HG03175 (cell line): ENCODE data around the gene GBP3.
"Not testable (repeated sequence)": the region's sequence is repeated elsewhere in the genome, so short reads cannot be mapped to it uniquely, and the experiment has no call there.

Experiments
- ATAC-seq: cut with Tn5 transposase; IDR thresholded peaks from one replicate; pipeline ENCODE4 v1.9.1; 2021; ENCODE audit warnings: mild to moderate bottlenecking, moderate library complexity; ENCODE audit not compliant: unreplicated experiment

The GBP3 gene, protein sequence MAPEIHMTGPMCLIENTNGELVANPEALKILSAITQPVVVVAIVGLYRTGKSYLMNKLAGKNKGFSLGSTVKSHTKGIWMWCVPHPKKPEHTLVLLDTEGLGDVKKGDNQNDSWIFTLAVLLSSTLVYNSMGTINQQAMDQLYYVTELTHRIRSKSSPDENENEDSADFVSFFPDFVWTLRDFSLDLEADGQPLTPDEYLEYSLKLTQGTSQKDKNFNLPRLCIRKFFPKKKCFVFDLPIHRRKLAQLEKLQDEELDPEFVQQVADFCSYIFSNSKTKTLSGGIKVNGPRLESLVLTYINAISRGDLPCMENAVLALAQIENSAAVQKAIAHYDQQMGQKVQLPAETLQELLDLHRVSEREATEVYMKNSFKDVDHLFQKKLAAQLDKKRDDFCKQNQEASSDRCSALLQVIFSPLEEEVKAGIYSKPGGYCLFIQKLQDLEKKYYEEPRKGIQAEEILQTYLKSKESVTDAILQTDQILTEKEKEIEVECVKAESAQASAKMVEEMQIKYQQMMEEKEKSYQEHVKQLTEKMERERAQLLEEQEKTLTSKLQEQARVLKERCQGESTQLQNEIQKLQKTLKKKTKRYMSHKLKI

DNA sequence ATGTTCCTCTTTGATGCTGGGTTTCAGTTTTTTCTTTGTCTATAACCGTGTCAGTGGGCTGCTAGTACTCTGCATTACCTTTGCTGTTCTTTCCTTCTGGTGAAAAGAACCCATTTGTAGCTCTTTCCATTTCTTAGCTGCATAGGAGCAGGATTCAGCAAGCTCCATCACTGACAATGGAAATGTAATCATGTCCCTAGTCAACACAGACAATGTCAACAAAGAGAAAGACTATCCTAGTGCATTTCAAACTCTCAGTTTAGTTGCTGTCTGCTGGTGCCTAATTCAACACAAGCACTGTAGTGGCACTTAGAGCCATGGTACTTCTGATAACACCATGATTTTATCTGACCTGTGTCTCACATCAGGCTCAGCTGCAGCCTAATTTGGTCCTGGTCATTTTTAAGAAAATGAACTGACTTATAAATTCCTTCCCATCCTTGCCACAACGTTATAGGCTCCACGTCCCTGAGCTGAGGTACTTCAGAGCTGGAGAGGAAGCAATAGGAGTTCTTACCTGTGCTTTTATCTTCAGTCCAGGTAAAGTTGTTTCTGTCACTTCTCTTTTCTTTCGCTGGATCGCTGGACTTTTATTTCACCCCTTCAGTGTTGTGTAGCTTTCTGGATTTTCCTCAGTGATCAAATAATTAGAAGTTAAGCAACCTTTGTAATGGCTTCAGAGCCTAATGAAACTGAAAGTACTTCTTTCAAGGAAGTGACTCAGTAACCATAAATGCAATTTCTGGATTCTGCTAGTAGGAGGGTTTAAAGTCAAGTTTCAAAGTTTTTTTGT, at the start of gene GBP3:
Gene GBP3 (minus strand): TSS at position 700 of the 793 bp plus-strand sequence. CDS start 2,145 bp downstream, outside the sequence.
- ATAC-seq = peak; percentile 85

DNA sequence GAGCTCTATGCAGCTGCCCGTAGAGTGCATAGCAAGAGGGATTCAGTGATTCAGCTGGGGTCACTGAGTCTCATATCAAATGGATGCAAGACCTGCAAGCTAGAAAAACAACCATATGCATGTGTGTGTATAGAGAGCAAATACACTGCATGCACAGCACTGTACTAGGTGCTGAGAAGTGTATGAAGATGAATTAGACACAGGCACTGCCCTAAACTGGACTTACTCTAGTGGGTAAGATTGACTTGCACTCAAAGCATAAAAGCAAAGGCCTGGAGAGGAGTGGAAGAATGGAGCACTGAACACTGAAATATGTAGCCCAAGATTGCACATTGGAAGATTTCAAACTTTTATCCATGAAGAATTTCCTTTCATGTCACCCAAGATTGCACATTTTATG, 47.8 kb upstream of the GBP3 start:
- no peak for ATAC-seq

DNA sequence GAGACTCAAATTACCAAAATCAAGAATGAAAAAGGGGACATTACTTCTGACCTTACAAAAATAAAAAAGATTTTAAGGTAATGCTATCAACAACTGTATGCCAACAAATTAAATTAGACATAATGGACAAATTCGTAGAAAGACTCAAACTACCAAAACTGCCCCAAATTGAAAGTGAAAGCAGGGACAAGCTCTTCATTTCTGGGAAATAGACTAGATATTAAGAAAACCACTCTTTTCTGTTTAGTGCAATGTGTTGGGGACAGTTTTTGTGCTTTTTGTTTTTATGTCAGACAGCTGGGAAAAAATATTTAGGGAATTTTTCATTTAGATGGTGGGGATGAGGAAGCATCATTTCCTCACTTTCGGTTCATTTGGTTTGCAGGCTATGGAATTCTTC, 47.3 kb upstream of the GBP3 start:
- no peak for ATAC-seq

DNA sequence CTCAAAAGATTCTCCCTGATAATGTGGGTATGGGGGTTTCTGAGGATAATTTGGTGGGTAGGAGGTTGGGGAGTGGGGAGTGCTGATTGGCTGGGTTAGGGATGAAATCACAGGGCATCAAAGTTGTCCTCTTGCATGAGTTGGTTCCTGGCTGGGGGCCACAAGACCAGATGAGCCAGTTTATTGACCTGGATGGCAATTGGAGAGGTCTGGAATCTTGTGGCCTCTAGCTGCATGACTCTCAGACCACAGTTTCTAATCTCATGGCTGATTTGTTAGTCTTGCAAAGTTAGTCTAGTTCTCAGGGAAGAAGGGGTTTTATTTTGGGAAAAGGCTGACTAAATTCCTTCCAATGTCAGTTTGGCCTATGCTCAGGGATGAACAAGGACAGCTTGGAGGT, 45.6 kb upstream of the GBP3 start:
- no peak for ATAC-seq

DNA sequence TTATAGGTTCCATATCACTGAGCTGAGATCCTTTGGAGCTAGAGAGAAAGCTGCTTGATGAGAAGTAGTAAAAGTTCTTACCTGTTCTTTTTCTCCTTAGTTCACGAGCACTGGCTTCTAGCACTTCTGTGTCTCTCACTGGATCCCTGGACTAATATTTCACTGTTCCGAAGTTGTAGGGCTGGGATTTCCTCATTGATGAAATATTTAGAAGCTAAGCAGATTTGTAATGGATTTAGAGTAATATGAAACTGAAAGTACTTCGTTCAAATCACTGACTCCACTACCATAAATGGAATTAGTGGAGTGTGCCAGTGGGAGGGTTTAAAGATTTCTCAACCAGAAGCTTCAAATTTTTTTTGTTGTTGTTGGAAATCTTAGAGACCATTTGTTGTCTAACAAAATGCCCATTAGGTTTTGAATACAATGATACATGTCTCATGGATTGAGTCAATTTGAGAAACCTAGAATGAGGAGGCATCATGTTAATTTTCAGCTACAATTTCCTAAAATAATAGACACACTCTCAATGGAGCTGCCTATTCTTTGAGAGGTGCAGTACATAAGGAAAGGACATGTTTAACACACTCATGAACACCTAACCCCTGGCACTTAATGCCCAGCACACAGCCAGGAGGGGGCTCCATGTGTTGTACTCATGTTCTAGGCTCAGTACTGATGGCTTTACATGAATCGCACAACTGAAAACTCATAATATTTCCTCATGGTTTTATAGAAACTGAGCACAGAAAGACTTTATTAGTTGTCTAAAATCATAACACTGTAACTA, 42.6 kb upstream of the GBP3 start, which contains the start of gene GBP1:
Gene GBP1 (minus strand): TSS at position 130 of the 790 bp plus-strand sequence. CDS start 1,974 bp downstream, outside the sequence.
- ATAC-seq = peak; percentile 59

DNA sequence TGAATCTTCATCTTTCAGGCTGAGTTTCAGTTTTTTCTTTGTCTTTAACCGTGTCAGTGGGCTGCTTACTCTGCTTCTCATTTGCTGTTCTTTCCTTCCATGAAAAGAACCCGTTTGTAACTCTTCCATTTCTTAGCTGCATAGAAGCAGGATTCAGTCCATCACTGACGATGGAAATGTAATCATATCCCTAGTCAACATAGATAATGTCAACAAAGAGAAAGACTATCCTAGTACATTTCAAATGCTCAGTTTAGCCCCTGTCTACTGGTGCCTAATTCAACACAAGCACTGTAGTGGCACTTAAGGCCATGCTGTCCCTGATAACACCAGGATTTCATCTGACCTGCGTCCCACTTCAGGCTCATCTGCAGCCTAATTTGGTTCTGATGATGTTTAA, 42.0 kb upstream of the GBP3 start:
- ATAC-seq = peak; percentile 53

DNA sequence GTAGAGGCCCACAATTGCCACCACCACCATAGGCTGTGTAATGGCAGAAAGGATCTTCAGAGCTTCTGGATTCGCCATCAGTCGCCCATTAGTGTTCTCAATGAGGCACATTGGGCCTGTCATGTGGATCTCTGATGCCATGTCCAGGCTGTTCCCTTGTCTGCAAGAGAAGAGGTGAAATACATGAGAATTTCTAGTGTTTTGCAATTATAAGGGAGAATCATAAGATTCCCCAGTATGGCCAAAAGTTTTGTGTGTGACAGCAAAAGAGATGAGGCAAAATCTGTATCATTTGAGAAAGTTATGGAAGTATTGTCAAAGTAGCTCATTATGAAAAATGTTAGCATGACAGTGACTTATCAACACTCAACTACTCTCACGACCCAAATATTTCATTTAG, 40.4 kb upstream of the GBP3 start:
- no peak for ATAC-seq

DNA sequence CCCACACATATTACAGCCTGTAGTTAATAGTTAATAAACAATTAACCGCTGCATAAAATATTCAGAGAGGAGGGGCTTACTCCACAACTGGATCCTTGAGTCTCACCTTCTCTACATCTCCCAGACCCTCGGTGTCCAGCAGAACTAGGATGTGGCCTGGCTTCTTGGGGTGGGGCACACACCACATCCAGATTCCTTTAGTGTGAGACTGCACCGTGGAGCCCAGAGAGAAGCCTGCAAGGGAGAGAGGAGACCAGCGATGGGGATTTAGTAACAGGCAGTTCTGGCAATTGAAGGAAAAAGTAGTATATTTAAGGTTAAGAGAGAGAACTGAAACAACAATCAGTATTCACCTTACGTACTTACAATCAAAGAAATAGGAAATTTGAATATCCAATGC, 37.4 kb upstream of the GBP3 start:
- no peak for ATAC-seq

DNA sequence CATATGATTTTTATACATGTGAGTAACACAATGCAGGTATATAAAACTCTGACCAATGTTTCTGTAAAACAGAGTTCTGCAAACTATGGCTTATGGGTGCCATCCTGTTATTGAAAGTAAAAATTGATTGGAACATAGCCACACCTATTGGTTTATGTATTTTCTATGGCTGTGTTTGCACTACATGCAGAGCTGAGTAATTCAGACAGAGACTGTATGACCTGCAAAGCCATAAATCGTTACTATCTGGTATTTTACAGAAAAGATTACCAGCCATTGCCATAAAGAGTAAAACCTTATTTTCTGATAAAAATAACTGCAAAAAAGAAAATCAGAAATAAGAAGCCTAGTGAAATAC, 29.3 kb upstream of the GBP3 start:
- ATAC-seq = no peak

DNA sequence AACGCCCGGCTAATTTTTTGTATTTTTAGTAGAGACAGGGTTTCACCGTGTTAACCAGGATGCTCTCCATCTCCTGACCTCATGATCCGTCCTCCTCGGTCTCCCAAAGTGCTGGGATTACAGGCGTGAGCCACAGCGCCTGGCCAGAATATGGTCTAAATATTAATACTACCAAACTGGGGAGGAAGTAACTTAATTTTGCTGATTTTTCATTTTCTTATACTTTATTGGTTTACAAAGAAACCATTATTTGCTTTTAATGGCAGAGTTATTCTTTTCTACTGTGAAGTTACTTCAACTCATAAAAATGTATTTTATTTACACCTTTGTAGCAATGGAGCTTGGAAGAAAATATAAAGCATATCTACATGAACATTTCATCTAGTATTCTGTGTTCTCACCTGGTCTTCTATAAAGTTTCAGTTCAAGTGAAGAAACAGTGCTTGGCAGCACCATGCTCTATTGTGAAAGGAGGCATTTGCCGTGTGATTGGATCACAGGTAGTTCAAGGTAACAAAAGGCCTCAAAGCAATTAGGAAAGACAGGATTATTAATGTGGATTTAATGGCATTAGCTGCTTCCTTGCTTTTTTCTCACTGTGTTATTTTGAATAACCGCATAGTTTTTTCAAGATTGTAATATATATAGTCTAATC, 28.8 kb upstream of the GBP3 start:
- no peak for ATAC-seq

DNA sequence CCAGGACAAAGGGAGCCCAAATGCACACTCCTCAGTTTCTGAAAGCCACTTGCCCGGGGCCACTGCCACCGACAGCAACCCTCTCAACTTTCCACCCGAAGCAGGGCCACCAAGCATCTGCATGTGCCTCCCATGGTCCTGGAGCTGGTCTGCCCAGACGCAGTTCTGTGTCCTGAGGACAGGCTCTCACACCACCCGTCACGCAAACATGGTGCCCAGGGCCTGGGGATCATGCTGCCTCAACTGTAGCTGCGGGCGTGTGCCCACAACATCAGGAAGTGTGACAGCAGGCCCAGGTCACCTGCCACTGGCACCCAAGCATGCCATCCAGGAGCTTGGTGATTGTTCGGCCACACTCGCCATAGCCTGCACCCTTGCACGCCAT, 28.0 kb upstream of the GBP3 start:
- ATAC-seq = no peak

DNA sequence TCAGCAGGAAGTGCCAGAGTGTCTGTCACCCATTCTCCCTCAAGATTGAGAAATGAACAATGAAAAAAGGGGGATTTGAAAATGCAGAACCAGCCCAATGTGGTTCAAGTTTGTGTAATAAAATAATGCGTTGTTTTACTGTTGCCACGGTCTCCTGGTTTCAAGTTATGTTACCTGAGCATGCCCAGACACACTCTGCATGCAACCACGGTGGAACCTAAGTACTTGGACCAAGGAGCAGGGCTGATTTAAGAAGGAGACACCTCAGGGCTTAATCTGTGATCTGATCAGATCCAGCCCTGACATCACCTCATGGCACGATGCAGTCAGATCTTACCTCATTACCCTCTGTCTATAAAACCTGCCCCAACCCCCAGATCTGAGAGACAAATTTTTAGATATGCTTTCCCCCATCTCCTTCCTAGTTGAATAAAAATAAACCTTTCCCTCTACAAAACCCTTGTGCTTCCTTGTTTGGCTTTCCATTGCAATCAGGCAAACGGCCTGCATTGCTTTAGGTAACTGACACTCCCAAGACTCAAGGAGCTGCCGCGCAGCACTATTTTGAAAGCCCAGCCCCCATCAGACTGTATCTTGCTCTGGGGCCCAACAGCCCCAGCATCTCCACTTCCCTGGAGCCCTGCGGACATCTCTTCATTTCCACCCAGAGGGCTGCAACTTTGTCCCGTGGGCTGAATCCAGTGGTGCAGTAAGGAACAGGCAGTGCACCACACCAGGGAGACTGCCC, 27.4 kb upstream of the GBP3 start:
- ATAC-seq = not testable (repeated sequence)

DNA sequence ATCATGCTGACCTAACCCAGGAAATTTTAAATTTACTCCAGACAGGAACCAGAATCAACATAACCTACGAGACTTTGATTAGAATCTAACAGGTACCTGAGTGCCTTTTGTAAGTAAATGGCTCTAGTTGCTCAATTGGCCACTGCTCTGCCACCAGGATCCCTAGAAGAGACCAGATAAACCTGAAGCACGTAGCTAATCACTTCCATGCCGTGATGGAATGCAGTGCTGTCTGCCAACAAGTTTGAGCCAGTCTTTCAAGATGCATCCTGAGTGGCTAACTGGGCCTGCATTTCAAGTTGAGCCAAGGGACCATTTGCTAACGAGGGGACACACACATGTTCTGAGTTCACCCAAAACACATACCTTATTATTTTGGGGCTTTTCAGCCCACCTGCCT, 26.5 kb upstream of the GBP3 start:
- ATAC-seq = not testable (repeated sequence)

DNA sequence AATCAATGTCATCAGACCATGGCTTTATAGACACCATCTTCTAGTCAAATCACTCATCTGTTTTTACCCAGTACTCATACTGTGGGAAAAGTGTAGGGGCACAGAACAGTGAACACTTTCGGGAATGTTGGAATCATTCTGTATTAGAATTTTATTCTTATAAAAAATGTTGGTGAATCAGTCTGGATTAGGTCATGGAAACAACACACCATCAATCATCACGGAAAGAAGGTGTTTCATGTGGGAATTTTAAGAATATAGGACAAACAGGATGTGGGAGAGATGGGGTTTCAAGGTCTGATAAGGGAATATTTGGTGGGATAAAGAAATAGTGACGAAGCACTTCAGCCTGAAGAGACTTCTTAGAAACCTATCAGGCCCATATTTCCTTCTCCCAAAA, 25.1 kb upstream of the GBP3 start:
- no peak for ATAC-seq

DNA sequence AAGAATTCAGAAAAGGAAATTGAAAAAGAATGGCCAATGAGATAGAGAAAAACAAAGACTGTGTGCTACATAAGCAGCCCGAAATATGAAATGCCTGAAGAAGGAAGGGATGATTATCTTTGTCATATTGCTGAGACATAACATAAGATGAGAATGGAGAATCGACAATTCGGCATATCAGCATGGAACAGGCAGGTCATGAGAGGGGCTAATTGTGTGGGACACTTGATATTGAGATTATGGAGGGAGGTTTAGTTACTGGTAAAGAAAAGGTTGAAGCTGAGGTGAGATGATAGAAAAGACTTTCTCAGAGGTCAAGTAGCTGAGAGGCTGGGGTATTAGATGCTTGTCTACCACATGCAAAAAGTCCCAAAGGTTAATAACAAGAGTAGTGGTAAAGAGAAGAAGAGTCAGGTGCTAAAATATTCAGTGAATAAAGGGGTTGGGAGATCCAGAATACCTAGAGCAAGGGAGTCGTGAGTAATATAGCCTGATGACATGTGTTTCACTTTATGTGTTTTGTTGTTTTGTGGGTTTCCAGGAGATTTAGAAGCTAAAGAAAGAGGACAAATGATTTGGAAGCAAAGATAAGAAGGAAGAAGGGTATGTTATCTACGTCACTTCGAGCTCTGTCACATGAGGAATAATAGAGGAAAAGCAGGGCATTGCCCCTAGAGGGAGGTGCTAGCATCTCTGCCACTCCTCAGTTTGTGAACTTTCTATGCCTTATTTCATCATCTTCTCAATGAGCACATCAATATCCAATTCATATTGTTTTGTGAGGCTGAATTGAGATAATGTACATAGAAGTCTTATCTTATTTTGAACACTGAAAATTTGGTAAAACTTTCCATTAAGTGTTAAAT, 23.9 kb upstream of the GBP3 start:
- not testable (repeated sequence) for ATAC-seq

DNA sequence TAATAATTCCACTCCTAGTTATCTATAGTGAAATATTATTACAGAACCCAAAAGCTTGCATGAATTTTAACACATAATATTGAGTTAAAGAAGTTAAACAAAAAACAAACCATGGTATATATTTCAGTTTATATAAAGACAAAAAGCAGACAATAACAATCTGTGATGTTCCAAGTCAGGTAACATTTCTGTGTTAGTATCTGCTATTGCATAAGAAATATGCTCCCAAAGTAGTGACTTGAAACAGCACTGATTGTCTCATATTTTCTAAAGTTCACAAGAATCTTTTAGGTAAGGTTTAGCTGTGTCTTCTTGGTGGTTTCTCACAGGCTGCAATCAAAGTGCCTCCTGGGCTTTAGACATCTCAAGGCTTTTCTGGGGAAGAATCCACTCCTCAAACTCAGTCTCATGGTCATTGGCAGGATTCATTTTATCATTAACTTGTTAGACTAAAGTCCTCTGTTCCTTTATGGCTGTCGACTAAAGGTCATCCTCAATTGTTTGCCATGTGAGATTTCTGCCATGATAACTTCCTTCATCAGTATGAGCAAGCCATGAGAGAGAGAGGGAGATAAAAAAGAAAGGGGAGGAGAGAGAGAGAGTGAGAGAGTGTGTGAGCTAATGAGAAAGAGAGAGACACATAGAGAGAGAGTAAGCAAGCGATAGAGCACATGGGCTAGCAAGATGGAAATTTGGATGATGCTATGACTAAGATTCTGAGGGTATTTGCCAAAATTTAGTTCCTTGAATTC, 22.5 kb upstream of the GBP3 start:
- ATAC-seq = no peak

DNA sequence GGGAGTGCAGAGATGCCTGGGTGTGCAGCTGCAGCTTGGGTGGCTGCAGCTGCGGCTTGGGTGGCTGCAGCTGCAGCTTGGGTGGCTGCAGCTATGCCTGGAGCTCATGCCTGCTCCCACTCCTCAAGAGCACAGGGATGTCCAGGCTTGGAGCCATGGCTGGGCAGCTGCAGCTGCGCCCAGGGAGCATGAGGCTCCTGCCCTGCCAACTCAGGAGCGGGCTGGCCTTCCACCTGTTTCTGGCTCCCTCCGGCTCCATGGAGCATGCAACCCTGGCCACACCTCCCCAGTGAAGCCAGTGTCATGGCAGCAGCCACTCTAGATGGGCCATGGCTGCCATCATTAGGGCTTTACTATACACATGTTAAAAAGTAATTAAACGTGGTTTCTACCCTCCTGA, 21.3 kb upstream of the GBP3 start:
- no peak for ATAC-seq

DNA sequence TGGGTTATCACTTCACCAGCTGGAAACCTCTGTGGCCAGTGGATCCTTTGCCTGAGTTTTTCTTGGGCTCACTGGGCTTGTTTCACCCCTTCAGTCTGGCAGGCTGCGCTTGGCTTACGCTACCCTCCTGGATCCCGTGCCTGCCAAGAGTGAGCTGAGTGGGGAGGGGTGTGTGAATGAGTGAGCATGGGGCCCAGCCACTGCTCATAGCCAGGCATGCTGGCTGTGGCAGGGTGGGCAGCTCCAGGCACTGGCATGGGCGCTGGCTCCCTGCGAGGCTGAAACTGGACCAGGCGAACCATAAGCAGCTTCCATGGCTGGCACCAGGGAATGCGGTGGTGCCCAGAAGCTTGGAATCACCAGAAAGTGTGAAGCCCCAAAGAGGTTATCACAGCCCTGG, 19.8 kb upstream of the GBP3 start:
- ATAC-seq = no peak
